NCI-H2196 treated with DMSO at 0.1 percent for 48 hours (cell line): ENCODE results near the gene DNMT3L.
"Not testable (repeated sequence)": the region's sequence is repeated elsewhere in the genome, so short reads cannot be mapped to it uniquely, and the experiment has no call there.

Experiments used
- DNase-seq: peaks from one replicate; lab custom pipeline; 2025; ENCODE audit not compliant: unreplicated experiment; lab: John Stamatoyannopoulos, UW

DNMT3L gene

DNA sequence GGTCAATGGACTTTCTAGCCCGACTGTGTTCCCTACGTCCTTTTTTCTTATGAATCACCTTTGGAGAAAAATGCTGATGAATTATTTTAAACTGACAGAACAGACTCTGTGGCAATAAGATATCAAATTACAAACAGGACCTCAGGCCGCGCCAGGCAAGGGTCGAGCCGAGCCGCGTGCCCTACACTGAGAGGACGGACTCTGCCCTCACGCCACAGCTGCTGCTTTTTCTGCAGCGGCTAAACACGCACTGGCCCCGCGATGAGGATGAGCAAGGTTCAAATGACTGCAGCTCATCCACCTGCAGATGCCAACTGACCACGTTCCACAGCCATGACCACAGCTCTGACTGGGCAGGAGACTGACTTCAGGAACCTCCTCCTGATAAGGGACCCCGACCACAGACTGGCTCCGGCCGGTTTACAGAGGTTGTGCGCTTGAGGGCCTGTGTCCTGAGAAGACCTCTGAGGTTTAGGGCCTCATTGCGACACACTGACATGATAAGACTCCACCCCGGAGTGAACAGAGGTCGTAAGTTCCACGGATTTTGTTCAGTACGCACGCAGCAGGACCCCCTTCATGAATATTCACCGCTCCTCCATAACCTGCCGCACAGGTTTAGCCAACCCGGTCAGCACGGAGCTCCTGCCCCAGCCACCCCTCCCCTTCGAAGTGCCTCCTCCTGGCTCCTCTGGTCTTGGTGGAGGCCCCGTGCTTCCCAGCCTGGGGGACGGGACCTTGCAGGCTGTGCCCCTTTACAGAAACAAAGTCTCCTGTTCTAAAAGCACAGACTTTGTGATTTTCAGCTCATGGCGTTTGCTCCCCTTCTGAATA is 12.3 kb downstream of the DNMT3L start:
- not testable (repeated sequence) for DNase-seq

DNA sequence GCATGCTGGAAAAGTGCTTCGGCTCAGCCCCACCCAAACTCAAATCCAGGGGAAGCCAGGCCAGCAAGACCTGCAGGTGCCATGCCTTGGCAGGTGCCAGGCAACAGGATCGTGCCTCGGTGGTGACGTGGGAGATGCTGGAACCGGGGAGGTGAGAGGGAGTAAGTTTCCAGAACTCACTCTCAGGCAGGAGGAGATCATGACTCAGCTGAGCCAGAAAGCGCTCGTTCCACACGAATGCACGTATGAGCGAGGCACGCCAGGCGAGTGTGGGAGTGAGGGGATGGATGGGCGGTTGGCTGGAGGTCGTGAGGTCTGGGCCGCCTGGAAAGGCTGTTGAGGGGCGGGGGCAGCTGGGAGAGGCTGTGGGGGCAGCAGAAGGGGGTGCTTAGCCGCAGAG is 13.8 kb downstream of the DNMT3L start:
- DNase-seq: not testable (repeated sequence)

DNA sequence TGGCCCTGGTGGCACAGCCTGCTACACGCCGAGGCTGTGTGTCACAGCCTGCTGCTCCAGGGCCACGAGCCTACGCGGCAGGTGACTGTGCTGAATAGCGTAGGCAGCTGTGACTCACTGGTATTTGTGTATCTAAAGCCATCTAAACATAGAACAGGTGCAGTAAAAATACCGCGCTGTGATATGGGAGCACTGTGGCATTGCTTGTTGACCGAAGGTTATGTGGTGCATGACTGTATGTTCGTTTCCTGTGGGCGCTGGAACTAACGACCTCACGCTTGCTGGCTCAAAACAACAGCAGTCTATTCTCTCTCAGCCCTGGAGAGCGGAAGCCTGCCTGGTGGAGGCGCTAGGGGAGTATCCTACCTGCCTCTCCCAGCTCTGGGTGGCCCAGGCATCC is 17.7 kb downstream of the DNMT3L start:
- DNase-seq: not testable (repeated sequence)

DNA sequence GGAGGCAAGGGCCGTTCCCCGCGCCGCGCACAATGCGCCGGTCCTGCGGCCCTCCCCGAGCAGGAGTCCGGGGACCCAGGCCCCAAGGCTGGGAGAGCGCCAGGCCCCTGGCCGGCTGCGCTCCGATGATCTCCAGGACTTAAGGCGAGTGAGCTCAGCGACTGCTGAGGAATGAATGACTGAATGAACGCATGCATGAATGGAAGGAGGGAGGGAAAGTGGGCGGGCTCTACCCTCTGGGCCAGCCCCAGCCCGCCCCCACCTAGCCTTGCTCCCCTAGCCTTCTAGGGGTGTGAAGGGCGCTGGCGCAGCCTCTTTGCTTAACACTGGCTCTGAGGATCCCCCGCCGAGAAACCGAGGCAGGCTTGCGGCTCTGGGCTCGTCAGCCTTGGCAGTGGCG is 20.4 kb downstream of the DNMT3L start:
- DNase-seq: not testable (repeated sequence)

DNA sequence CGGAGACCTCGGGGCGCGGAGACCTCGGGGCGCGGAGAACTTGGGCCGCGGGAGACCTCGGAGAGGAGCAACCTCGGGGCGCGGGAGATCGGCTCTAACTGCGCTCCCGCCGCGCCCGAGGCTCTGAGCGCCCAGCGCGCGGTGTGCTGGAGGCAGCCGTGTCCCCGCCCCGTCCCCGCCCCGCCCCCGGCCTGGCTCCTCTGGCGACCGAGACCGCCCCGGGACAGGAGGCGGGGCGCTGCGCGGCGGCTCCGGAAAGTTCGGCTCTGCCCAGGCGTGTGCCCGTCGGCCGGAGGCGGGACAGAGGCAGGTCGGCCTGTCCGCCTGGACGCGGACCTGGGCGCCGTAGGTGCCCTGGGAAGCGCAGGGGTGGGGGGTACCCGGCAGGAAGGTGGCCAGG is 20.9 kb downstream of the DNMT3L start, which contains the start of gene ICOSLG:
ICOSLG (minus strand) TSS at position 102 of the 400 bp plus-strand sequence. CDS start 126 bp downstream, outside the sequence.
- DNase-seq: not testable (repeated sequence)

DNA sequence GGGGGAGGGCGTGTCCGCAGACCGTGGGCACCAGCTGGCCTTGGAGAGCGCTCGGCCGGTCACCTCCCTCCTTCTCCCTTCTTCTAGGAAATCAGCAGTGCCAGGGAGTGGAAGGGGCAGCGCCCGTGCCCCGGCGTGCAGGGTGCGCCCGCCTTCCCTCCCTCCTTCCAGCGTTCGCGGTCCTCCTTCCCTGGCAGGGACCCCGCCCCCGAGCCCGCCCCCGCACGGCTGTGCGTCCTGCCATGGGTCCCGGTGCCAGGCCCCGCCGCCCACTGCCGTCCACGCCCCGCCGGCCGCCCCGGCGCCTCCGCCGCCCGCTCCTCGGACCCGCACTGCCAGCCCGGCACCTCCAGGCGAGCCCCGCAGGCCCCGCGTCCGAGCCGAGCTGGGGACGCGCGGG is 21.3 kb downstream of the DNMT3L start:
- not testable (repeated sequence) for DNase-seq

DNA sequence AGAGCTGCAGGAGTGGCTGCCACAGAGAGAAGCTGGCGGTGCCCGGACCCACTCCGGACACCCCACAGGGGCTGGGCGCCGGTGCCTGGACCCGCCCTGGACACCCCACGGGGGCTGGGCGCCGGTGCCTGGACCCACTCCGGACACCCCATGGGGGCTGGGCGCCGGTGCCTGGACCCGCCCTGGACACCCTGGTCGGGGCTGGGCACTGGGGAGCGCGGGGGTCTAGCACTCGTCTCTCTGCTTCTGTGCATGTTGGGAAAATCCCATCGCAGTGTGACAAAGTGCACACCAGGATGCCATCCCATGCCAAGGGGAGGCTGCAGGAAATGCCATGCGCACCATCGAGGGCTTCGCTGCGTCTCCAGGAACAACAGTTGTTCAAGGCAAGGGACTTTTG is 32.1 kb downstream of the DNMT3L start:
- DNase-seq: not testable (repeated sequence)

DNA sequence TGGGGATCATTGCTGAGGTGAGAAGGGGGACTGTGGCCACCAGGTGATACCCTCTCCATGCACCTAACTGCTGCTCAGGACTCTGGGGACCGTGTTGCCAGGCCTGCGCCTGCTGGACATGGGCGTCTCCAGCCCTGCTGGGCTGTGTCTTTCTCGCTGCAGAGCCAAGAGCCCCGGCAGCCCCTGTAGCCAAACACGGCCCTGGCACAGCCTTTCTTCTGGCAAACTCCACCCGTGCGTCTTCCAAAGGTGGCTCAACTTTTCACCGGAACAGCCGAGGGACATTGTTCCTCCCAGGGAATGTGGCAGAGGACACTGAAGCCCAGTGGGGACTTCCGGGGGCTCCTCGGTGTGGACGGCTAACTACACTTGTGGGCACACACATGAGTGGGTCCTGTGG is 33.6 kb downstream of the DNMT3L start:
- not testable (repeated sequence) for DNase-seq

DNA sequence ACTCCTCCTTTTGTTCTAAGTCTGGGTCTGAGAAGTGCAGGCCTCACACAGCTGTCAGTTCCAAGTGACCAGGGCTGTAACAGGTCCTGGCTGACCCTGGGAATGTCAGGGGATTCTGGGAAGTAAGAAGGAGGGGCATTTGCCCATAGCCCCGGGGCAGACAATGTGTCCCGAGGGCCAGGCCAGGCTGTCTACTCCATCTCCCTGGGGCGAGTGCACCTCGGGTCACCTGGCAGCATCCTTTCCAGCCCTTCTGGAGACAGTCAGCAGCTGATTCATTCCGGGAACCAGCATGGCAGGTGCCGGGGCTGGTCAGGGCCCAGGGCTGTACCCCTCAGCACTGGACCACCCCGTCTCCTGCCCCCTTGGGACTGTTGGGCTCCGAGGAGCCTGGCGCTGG is 34.1 kb downstream of the DNMT3L start:
- not testable (repeated sequence) for DNase-seq

DNA sequence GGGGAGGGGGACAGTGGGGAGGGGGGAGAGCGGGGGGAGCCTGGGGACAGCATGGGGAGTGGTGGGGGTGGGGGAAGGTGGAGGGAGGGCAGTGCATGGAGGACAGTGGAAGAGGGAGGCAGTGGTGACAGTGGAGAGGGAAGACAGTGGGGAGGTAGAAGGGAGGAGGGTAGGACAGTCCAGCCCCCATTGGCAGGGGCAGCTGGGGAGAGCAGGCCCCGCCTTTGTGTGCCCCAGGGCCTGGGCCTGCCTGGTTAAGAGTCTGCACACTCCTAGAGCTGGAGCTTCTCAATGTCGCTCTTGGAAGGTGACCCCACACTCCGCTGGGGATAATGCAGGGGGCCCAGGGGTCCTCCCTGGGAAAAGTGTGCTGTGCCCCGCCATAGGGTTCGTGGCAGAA is 36.1 kb downstream of the DNMT3L start:
- not testable (repeated sequence) for DNase-seq

DNA sequence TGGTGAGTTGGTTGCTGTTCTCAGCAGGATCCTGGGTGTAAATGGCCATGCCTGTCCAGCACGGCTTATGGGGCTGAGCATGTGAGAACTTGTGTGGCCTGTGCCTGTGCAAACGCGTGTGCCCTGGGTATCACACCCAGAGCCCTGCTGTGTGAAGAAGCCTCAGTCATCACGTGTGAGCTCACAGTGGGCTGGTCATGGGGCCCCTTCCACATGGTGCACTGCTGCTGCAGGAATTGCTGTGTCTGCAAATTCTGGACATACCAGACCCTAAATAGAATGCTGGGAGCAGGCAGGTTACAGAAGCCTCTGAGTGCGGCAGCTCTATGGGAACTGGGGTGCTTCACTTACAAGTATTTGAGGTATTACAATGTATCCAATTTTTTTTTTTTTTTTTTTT is 38.4 kb downstream of the DNMT3L start:
- DNase-seq: not testable (repeated sequence)

DNA sequence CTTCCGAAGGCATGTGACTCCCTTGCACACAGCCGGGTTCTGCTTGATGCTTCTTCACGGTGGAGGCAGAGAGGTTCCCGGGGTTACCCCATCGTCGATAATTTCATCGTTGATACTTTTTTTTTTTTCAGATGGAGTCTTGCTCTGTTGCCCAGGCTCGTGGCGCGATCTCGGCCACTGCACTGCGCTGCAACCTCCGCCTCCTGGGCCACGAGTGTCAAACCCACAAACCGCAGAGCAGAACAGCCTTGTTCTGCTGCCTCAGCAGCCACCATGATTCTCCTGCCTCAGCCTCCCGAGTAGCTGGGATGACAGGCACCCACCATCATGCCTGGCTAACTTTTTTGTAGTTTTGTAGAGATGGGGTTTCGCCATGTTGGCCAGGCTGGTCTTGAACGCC is 41.0 kb downstream of the DNMT3L start:
- not testable (repeated sequence) for DNase-seq

DNA sequence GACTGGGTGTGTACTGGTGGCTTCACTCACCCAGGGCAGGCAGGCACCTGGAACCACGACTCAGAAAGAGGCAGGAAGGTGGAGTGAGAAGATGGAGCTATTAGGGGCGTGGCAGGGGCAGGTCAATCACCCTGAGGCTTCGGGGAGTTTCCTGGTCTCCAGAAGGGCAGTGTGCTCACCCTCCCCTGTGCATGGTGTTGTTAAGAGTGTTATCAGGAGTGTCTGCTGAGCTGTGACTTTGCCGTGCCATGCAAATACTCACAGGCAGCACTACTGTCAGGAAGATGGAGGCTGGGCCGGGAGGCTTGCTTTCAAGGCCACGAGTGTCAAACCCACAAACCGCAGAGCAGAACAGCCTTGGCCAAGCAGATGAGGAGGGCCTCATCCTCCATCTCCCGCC is 43.2 kb downstream of the DNMT3L start:
- not testable (repeated sequence) for DNase-seq

DNA sequence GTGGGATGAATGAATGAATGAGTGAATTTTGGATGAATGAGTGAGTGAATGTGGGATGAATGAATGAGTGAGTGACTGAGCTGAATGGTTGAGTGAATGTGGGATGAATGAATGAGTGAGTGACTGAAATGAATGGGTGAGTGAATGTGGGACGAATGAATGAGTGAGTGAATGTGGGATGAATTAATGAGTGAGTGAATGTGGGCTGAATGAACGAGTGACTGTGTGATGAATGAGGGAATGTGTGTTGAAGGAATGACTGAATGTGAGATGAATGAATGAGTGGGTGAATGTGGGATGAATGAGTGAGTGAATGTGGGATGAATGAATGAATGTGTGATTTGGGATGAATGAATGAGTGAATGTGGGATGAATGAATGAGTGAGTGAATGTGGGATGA is 49.7 kb downstream of the DNMT3L start:
- DNase-seq: not testable (repeated sequence)

DNA sequence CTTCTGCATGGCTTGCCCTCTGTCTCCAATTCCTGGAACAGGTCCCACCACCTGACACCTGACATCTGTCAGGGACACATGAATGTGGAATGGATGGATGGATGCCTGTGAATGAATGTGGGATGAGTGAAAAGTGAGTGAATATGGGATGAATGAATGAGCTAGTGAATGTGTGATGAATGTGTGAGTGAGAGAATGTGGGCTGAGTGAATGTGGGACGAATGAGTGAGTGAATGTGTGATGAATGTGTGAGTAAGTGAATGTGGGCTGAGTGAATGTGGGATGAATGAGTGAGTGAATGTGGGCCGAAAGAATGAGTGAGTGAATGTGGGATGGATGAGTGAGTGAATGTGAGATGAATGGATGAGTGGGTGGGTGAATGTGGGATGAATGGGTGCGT is 50.1 kb downstream of the DNMT3L start:
- not testable (repeated sequence) for DNase-seq

DNA sequence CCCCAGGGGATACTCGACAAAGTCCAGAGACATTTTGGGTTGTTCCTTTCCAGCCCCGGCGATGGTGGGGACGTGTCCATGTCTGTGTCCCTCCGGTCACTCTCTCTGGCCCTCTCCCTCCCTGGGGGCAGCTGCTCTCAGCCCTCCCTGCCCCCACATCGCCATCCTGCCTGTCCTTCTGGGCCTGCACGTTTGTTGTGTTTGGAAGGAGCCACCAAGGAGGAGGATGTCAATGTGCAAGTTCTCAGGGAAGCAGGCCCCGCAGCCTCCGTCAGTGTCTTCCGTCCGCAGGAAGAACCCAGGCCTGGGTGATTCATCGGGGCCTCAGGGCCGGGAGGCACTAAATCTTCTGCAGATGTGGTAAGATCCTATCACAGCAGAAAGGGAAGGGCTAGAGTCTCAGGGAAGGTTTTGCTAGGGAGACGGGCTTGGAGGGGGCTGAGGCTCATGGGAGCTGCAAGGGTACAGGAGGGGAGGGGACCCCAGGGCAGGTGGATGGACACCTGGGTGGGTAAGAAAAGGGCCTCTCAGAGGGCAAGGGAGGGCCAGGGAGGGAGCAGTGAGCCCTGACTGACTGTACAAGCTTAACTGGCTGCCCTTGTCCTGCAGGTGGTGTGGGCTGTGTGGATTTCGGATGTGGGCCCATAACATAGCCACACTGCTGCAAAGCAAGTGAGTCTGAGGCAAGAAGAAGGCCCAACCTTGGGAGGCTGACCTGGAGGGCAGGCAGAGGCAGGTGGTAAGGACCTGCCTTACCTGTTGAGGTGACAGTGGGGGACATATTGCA is 53.6 kb downstream of the DNMT3L start:
- DNase-seq: not testable (repeated sequence)

DNA sequence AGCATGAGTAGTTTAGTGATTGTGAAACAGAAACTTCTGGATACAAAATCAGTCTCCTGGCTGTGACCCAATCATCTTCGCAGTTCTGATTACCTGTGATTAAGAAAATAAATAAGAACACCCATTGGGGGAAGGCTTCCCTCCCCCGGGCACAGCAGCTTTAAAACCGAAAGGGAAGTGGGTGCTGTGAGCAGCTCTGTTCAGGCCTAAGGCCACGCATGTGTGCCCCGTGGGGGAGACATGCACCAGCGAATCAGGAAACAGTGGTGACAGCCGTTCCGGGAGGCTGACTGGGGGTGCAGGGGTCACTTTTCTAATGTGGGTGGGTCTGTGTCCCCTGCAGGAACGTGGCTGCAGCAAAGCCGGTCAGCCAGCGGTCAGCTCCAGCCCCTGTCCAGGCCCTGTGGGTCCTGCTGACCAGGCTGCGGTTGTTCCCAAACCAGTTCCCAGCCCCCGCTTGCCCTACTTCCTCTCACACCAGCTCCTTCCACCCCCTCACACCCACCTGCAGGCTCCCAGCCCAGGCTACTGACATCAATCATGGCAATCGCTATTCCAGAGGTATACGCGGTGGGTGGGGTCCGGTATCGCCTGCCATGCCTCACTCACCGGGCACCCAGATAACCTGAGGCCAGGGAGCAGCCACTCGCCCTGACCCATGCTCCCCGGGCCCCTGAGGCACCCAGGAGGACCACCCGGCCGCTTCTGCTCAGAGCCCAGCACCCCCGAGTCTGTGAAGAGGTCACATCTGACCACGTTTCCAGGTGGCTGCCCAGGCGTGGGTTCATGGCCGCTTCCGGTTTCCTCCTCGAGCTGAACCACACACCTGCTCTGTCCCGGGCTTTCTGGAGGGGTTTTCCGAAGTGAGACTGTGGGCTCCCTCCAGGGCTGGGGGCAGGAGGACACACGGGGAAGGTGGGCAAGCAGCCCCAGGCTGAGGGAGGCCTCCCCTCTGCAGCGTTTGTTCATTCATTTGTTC is 54.7 kb downstream of the DNMT3L start:
- not testable (repeated sequence) for DNase-seq

DNA sequence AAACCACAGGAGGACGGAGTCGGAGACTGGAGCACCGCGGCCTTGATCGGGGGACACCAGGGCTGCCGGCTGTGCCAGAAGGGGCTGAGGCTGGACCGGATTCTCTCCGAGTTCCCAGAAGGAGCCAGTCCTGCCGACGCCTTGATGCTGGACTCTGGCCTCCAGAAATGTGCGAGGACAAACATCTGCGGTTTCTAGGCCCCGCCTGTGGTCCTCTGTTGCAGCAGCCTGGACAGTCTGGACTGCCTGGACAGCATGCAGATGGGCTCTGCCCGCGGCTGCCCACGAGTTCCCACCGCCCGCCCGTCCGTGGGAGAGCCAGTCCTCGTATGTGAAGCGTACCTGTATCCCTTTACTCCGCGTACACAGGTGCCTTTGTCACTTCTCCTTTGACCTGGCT is 55.5 kb downstream of the DNMT3L start:
- not testable (repeated sequence) for DNase-seq

DNA sequence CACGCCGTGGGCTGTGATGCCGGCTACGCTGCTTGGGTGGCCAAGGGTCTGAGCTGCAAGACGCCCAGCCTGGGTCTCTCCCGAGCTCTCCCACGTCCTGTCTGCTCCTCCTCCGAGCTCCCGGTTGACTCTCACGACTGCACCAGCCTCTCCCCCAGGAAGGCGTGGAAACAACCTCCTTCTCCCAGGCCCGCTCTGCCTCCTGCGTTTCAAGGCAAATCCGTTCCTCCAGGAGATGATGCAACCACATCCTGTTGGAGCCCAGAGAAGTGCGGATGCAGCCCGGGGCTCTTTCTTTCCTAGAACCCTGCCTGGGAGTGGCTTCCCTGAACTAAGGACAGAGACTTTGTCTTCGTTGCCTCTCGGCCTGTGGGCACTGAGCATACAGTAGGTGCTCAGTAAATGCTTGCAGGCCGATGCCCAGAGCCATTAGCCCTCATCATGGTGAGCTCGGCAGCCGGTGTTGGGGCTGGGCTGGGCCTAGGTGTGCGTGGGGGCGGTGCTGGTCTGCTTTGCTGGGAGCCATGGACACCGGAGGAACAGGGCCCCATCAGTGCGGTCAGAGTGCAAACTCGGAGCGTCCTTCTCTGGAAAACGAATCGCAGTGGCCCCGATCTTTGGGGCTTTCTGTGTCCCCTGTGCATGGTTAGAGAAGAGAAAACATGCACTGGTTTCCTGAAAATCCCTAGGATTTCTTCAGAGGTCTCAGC is 59.0 kb downstream of the DNMT3L start:
- not testable (repeated sequence) for DNase-seq

DNA sequence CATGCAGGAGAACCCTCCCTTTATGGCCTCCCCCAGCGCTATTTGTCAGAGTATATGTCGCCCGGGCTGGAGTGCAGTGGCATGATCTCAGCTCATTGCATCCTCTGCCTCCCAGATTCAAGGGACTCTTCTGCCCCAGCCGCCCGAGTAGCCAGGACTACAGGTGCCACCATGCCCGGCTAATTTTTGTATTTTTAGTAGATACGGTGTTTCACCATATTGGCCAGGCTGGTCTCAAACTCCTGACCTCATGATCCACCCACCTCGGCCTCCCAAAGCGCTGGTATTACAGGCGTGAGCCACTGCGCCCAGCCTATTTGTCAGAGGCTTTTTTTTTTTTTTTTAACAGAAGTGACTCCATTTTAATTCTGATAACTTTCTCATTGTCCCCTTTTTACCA is 61.7 kb downstream of the DNMT3L start:
- not testable (repeated sequence) for DNase-seq
